Loucy (cell line): ENCODE results near the gene TBL1XR1.

ENCODE experiments used
- H2AFZ ChIP-seq: fragments of 200-600 bp; sonication (generic); 2 replicates; pipeline ENCODE4 v1.6.0; 2016; ENCODE audit warnings: antibody characterized with exemption, mild to moderate bottlenecking, low read length, moderate library complexity
- H3F3A ChIP-seq: fragments of 200-600 bp; 2 replicates; pipeline ENCODE4 v1.6.0; 2016; ENCODE audit warnings: antibody characterized with exemption, low read depth, mild to moderate bottlenecking
- H3K27me3 ChIP-seq: fragments of 200-600 bp; sonication (generic); 2 replicates; pipeline ENCODE4 v1.6.1; 2014; ENCODE audit warnings: low read length, mild to moderate bottlenecking; ENCODE audit not compliant: insufficient read depth, poor library complexity, severe bottlenecking
- H3K36me3 ChIP-seq: fragments of 200-600 bp; sonication (generic); 2 replicates; pipeline ENCODE4 v1.6.1; 2016; ENCODE audit warnings: low read length; ENCODE audit not compliant: insufficient read depth
- H3K4me1 ChIP-seq: fragments of 200-600 bp; sonication (generic); 2 replicates; pipeline ENCODE4 v1.5.1; 2014; ENCODE audit warnings: low read length, mild to moderate bottlenecking; ENCODE audit not compliant: insufficient read depth, poor library complexity, severe bottlenecking
- H3K4me2 ChIP-seq: fragments of 200-600 bp; sonication (generic); 2 replicates; pipeline ENCODE4 v1.6.0; 2014; ENCODE audit warnings: antibody characterized with exemption, low read length, low read depth, mild to moderate bottlenecking; ENCODE audit not compliant: poor library complexity, severe bottlenecking
- H3K4me3 ChIP-seq: fragments of 200-600 bp; sonication (generic); 2 replicates; pipeline ENCODE4 v1.5.1; 2014; ENCODE audit warnings: low read length, mild to moderate bottlenecking, mixed read lengths; ENCODE audit not compliant: poor library complexity, severe bottlenecking
- H3K79me2 ChIP-seq: fragments of 200-600 bp; sonication (generic); 2 replicates; pipeline ENCODE4 v1.6.1; 2014; ENCODE audit warnings: low read length; ENCODE audit not compliant: insufficient read depth
- H3K9ac ChIP-seq: fragments of 200-600 bp; sonication (generic); 2 replicates; pipeline ENCODE4 v1.6.0; 2014; ENCODE audit warnings: mild to moderate bottlenecking, low read depth, low read length, moderate library complexity; ENCODE audit not compliant: poor library complexity, severe bottlenecking
- H3K9me2 ChIP-seq: fragments of 200-600 bp; sonication (generic); replicated peaks from 2 replicates; pipeline ENCODE4 v1.6.1; 2016; ENCODE audit warnings: low read depth, low read length, mixed read lengths
- H3K9me3 ChIP-seq: fragments of 200-600 bp; sonication (generic); 2 replicates; pipeline ENCODE4 v1.6.1; 2014; ENCODE audit warnings: mild to moderate bottlenecking, antibody characterized with exemption, low read length, low read depth; ENCODE audit not compliant: insufficient read depth
- H4K20me1 ChIP-seq: fragments of 200-600 bp; sonication (generic); 2 replicates; pipeline ENCODE4 v1.6.0; 2014; ENCODE audit warnings: antibody characterized with exemption, low read length, mild to moderate bottlenecking; ENCODE audit not compliant: insufficient read depth, poor library complexity, severe bottlenecking
- CTCF ChIP-seq: fragments of 200-600 bp; sonication (generic); conservative IDR thresholded peaks from 2 replicates; pipeline ENCODE4 v1.5.1; 2014; ENCODE audit warnings: mild to moderate bottlenecking, antibody characterized with exemption, low read length
- EZH2phosphoT487 ChIP-seq: fragments of 200-600 bp; IDR thresholded peaks from 2 replicates; pipeline ENCODE4 v1.6.1; 2018; ENCODE audit warnings: antibody characterized with exemption, mild to moderate bottlenecking, moderate library complexity, borderline replicate concordance

Gene TBL1XR1

GRCh38 chr3:177071496-177072156, 125.7 kb downstream of the TBL1XR1 start:
- no peaks in the 10 kb centered on the region for H3K27me3 ChIP-seq
- peaks cover 92% of the 10 kb centered on the region for H4K20me1 ChIP-seq
- peaks cover 4% of the 10 kb centered on the region for H3K4me1 ChIP-seq
- TF ChIP-seq EZH2phosphoT487 (no peak), CTCF (no peak)
- H3K9ac ChIP-seq, result no peak overlapping the region
- H3K9me3 ChIP-seq, result no peaks in the 10 kb centered on the region
- no peak overlapping the region for H3K4me2 ChIP-seq
- H3F3A ChIP-seq, result no peaks in the 10 kb centered on the region
- H3K79me2 ChIP-seq, result peaks cover 100% of the 10 kb centered on the region
- peaks cover 33% of the 10 kb centered on the region for H3K36me3 ChIP-seq
- no peaks in the 10 kb centered on the region for H3K9me2 ChIP-seq
- no peak overlapping the region for H2AFZ ChIP-seq
- H3K4me3 ChIP-seq, result no peak overlapping the region

GRCh38 chr3:177069514-177070329, 127.6 kb downstream of the TBL1XR1 start:
- H3F3A ChIP-seq, result no peaks in the 10 kb centered on the region
- no peaks in the 10 kb centered on the region for H3K9me3 ChIP-seq
- no peaks in the 10 kb centered on the region for H3K9me2 ChIP-seq
- no peak overlapping the region for H3K4me3 ChIP-seq
- no peak overlapping the region for H3K9ac ChIP-seq
- TF ChIP-seq CTCF, result no peak
- TF ChIP-seq EZH2phosphoT487, result no peak
- H3K79me2 ChIP-seq, result peaks cover 100% of the 10 kb centered on the region
- H4K20me1 ChIP-seq, result peaks cover 92% of the 10 kb centered on the region
- H3K36me3 ChIP-seq, result peaks cover 23% of the 10 kb centered on the region
- no peaks in the 10 kb centered on the region for H3K27me3 ChIP-seq
- no peak overlapping the region for H3K4me2 ChIP-seq
- peaks cover 10% of the 10 kb centered on the region for H3K4me1 ChIP-seq
- no peak overlapping the region for H2AFZ ChIP-seq

GRCh38 chr3:177068967-177069366, 128.3 kb downstream of the TBL1XR1 start:
- H3K9me2 ChIP-seq, result no peaks in the 10 kb centered on the region
- H2AFZ ChIP-seq, result no peak overlapping the region
- peaks cover 18% of the 10 kb centered on the region; the same call in 1 of the 2 replicates for H3K36me3 ChIP-seq
- H3F3A ChIP-seq, result no peaks in the 10 kb centered on the region
- no peaks in the 10 kb centered on the region for H3K9me3 ChIP-seq
- H3K79me2 ChIP-seq, result peaks cover 100% of the 10 kb centered on the region
- H3K4me3 ChIP-seq, result no peak overlapping the region
- H3K27me3 ChIP-seq, result no peaks in the 10 kb centered on the region
- TF ChIP-seq CTCF, result no peak
- no peak for TF ChIP-seq EZH2phosphoT487
- no peak overlapping the region for H3K9ac ChIP-seq
- H4K20me1 ChIP-seq, result peaks cover 91% of the 10 kb centered on the region
- peaks cover 10% of the 10 kb centered on the region for H3K4me1 ChIP-seq
- no peak overlapping the region for H3K4me2 ChIP-seq
